ACC112 (cell line): ENCODE data around the gene BTD.

Experiments used
- H2AFZ ChIP-seq: fragments of 200-600 bp; sonication (generic); one replicate; pipeline ENCODE4 v1.6.0; 2017; ENCODE audit warnings: antibody characterized with exemption, low read length; ENCODE audit not compliant: unreplicated experiment
- H3K27ac ChIP-seq: fragments of 200-600 bp; sonication (generic); 2 replicates; pipeline ENCODE4 v1.5.1; 2014; ENCODE audit warnings: low read depth, mild to moderate bottlenecking, antibody characterized with exemption, low read length, moderate library complexity
- H3K27me3 ChIP-seq: fragments of 200-600 bp; sonication (generic); 2 replicates; pipeline ENCODE4 v1.6.1; 2014; ENCODE audit warnings: mild to moderate bottlenecking, antibody characterized with exemption, low read length, moderate library complexity, mixed read lengths; ENCODE audit not compliant: insufficient read depth
- H3K36me3 ChIP-seq: fragments of 200-600 bp; sonication (generic); 2 replicates; pipeline ENCODE4 v1.6.1; 2016; ENCODE audit warnings: mild to moderate bottlenecking, antibody characterized with exemption, low read length, moderate library complexity, mixed read lengths; ENCODE audit not compliant: insufficient read depth
- H3K4me1 ChIP-seq: fragments of 200-600 bp; sonication (generic); one replicate; pipeline ENCODE4 v1.6.1; 2016; ENCODE audit warnings: low read length, mixed read lengths; ENCODE audit not compliant: insufficient read depth, unreplicated experiment, control insufficient read depth
- H3K4me3 ChIP-seq: fragments of 200-600 bp; sonication (generic); 2 replicates; pipeline ENCODE4 v1.5.1; 2014; ENCODE audit warnings: mild to moderate bottlenecking, low read depth, low read length
- H3K79me2 ChIP-seq: fragments of 200-600 bp; sonication (generic); one replicate; pipeline ENCODE4 v1.6.0; 2016; ENCODE audit warnings: low read length; ENCODE audit not compliant: control insufficient read depth, unreplicated experiment, insufficient read depth

Gene BTD

DNA sequence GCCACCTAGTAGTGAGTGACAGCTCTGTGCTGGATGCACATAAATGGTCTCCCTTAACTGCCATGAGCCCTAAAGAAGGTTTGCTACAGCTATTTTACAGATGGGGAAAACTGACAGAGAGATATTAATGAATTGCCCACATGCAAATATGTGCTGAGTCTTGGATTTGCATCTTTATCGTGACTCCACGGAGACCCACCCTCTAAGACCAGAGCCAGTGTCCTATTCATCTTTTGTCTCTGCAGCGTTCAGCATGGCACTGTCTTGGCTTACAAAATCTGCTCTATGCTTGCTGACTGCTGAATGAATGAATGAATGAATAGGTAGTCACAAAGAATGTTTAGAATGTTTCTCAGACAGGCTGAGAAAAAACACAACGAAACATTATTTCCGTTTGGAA is 48.3 kb downstream of the BTD start:
- Histone ChIP-seq H2AFZ (no peak overlapping the region), H3K36me3 (no peaks in the 10 kb centered on the region), H3K4me3 (no peak overlapping the region), H3K4me1 (peaks cover 36% of the 10 kb centered on the region), H3K79me2 (no peaks in the 10 kb centered on the region), H3K27me3 (no peaks in the 10 kb centered on the region), H3K27ac (no peak overlapping the region)

DNA sequence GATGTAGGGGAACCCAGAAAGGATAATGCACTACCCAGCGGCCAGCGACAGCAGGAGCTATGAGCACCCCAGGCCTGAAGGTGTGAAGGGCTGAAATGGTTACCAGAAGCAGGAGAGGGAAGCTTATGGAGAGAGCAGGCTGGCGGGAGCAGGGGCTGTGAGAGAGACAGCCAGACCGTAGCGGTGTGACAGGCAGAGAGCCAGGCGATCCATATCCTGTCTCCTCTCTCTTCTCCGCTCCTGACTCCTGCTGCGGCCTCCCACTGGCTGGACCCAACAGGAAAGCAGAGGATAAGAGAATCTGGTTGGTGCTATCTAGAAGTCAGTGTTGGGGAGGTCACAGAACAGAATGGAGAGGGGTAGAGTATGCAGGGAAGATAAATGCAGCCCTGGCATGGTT is 49.9 kb downstream of the BTD start:
- H3K27ac ChIP-seq = no peak overlapping the region
- no peaks in the 10 kb centered on the region for H3K79me2 ChIP-seq
- no peak overlapping the region for H2AFZ ChIP-seq
- no peaks in the 10 kb centered on the region for H3K36me3 ChIP-seq
- no peak overlapping the region for H3K4me3 ChIP-seq
- H3K27me3 ChIP-seq = no peaks in the 10 kb centered on the region
- peaks cover 24% of the 10 kb centered on the region for H3K4me1 ChIP-seq

DNA sequence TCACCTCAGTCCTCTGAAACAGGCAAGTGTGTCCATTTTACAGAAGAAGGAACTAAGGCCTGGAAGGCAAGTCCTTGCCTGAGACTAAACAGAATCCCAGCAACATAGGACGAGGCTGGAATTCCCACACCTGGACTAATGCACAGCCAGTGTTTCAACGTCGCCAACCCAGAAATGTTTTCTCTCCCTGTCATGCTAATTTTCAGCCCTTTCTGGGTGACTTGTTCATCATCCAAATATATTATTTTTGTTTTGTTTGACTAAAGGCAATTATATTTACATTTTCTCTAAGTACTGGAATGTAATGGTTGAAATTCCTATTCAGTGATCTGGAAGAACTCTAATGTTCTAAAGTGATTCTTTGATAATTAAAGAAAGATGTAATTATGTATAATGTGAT is 51.8 kb downstream of the BTD start:
- Histone ChIP-seq H3K36me3 (no peaks in the 10 kb centered on the region), H3K4me3 (no peak overlapping the region), H3K79me2 (no peaks in the 10 kb centered on the region), H3K27me3 (no peaks in the 10 kb centered on the region), H2AFZ (no peak overlapping the region), H3K27ac (no peak overlapping the region), H3K4me1 (peaks cover 8% of the 10 kb centered on the region)

DNA sequence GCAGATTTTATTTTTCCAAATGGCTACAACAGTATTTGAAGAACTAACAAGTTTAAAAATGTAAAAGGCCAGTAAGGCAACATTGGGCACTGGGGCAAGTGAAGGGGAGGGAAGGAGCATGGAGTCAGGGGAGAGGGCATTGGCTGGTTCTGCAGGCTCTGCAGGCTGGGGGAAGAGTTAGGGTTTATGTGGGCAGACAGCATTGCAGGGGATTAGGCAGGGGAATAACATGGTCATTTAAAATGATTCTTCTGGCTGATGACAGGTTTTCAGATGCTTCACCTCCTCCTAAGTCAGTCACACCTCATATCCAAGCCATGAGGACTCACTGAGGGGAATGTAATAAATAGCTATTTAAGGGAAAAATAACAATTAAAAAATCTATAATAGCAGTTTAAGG is 52.6 kb downstream of the BTD start:
- Histone ChIP-seq H3K36me3 (no peaks in the 10 kb centered on the region), H3K4me1 (no peaks in the 10 kb centered on the region), H3K79me2 (no peaks in the 10 kb centered on the region), H2AFZ (no peak overlapping the region), H3K27me3 (no peaks in the 10 kb centered on the region), H3K27ac (no peak overlapping the region), H3K4me3 (no peak overlapping the region)

DNA sequence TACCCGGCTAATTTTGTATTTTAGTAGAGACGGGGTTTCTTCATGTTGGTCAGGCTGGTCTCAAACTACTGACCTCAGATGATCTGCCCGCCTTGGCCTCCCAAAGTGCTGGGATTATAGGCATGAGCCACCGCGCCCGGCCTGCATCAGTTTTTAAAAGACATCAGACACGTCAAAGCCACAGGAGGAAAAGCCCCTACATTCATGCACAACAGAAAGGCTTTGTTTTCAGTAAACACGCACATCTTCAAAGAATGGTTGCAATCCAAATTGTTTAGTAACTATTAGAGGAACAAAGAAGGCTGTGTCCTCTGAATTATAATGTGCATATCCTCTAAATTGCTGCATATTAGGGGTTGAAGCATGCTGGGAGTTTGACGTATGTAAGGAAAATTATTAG is 53.3 kb downstream of the BTD start:
- Histone ChIP-seq H3K4me1 (no peaks in the 10 kb centered on the region), H3K36me3 (no peaks in the 10 kb centered on the region), H3K79me2 (no peaks in the 10 kb centered on the region), H3K4me3 (no peak overlapping the region), H3K27ac (no peak overlapping the region), H2AFZ (no peak overlapping the region), H3K27me3 (no peaks in the 10 kb centered on the region)

DNA sequence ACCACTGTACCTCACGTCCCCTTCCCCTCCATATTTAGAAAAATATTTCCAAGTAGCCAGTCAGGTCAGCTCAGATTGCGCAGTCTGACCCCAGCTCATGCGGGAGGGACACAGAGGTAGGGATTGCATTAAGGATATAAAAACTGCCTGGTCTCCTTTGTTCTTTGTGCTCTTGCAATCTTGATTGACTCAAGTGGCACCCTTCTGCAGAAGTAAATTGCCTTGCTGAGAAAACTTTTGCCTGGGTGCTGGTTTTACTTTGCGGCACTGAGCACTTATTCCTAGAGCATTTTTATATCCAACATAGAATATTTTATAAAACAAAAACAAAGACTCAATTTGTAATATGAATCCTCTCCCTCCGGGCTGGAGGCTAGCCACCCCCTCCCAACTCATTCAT is 54.8 kb downstream of the BTD start:
- Histone ChIP-seq H3K4me3 (no peak overlapping the region), H3K4me1 (no peaks in the 10 kb centered on the region), H2AFZ (no peak overlapping the region), H3K79me2 (no peaks in the 10 kb centered on the region), H3K27me3 (no peaks in the 10 kb centered on the region), H3K27ac (no peak overlapping the region), H3K36me3 (no peaks in the 10 kb centered on the region)

DNA sequence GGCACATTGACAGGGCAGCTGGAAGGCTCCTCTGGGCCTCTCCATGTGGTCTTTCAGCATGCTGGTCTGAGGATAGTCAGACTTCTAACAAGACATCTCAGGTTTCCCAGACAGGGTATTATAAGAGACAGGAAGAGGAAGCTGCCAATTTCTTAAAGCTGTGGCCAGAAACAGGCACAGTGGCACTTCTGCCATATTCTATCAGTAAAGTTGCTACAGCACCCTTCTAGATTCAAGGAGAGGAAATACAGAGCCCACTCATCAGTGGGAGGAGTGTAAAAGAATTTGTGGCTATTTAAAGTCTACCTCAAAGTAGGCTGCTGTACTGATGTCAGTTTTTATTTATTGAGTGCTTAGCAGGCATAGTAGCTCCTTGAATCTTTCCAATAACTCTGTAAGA is 55.5 kb downstream of the BTD start:
- H3K4me1 ChIP-seq = no peaks in the 10 kb centered on the region
- no peaks in the 10 kb centered on the region for H3K27me3 ChIP-seq
- H3K4me3 ChIP-seq = no peak overlapping the region
- no peak overlapping the region for H3K27ac ChIP-seq
- H3K79me2 ChIP-seq = no peaks in the 10 kb centered on the region
- H2AFZ ChIP-seq = no peak overlapping the region
- H3K36me3 ChIP-seq = no peaks in the 10 kb centered on the region

DNA sequence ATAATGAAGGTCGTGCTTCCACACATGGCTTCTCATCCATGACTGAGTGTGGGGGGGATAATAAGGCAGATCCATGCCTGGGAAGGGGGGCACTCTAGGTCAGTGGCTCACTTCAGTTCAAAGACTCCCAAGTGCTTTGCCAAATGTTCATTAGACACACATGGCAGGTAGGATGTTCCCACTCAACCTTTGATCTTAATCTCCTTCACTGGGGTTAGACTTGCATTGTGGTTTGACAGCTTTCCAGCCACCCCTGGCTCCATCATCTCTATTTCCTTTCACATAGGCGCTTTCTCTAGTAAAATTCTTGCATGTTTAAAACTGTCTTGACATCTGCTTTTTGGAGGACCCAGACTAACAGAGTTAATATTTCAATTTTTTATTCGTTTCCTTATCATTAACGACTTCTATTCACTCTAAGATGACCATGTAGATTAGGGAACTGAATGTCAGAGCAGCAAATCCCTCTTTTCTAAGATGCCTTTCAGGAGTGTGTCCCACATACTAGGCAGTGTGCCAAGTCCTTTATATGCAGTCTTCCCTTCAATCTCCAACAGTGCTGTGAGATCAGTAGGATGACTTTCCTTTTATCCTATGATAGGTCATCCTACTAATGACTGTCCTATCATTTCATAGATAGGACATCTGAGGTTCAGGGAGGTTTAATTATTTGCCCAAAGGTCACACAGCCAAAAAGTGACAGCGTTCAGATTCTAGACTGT is 57.9 kb downstream of the BTD start:
- H3K79me2 ChIP-seq = no peaks in the 10 kb centered on the region
- no peaks in the 10 kb centered on the region for H3K36me3 ChIP-seq
- no peaks in the 10 kb centered on the region for H3K4me1 ChIP-seq
- H3K4me3 ChIP-seq = no peak overlapping the region
- no peaks in the 10 kb centered on the region for H3K27me3 ChIP-seq
- no peak overlapping the region for H2AFZ ChIP-seq
- no peak overlapping the region for H3K27ac ChIP-seq

DNA sequence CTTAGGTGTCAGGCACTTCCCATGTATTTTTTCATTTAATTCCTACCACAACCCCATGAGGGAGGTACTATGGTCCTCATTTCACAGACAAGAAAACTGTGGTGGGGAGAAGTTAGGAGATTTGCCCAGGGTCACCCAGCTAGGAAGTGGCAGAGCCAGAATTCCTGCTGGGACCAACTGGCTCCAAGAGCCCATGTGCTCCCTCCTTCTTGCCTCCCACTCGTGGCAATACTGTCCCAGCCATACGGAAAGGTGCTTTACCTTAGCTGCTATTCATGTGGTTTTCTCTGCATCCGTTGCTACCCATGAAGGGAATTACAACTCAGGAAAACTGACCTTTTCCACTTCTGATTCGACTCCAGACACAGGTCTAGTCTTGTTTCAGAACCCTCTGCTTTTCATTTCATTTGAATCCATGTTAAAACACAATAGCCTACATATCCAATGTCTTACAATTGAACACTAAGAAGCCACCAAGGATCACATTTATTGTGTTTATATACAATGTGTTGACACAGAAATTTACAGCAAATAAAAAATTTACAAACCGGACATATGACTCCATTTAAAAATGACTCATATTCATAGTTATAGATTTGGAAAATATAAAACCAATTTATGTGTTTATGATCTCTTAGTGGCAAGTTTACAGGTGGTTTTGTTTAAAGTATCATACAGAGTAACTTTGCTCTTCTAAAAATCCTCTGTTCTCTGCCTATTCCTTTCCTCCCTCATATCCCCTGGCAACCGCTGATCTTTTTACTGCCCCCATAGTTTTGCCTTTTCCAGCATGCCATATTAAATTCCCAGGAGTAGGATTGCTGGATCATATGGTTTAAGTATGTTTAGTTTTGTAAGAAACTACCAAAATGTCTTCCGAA is 58.8 kb downstream of the BTD start:
- H3K27me3 ChIP-seq = no peaks in the 10 kb centered on the region
- no peak overlapping the region for H2AFZ ChIP-seq
- no peaks in the 10 kb centered on the region for H3K36me3 ChIP-seq
- no peak overlapping the region for H3K4me3 ChIP-seq
- no peak overlapping the region for H3K27ac ChIP-seq
- H3K4me1 ChIP-seq = no peaks in the 10 kb centered on the region
- H3K79me2 ChIP-seq = no peaks in the 10 kb centered on the region

DNA sequence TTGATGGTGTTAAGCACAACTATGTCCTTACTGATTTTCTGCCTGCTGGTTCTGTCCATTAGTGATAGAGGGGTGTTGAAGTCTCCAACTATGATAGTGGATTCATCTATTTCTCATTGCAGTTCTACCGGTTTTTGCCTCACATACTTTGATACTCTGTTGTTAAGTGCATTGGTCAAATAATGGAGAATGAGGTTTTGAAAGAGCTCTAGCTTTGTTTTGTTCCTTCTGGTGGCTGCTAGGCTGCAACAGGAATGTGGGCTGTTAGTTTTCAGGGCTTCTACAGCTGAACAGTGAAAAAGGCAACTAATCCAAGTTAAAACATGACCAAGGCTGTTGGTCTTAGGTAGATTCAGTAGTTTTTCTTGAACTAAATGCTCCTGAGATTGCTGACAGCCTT is 62.6 kb downstream of the BTD start:
- H3K4me1 ChIP-seq = no peaks in the 10 kb centered on the region
- H3K27ac ChIP-seq = no peak overlapping the region
- H3K27me3 ChIP-seq = no peaks in the 10 kb centered on the region
- peaks cover 27% of the 10 kb centered on the region for H3K36me3 ChIP-seq
- H3K4me3 ChIP-seq = no peak overlapping the region
- no peaks in the 10 kb centered on the region for H3K79me2 ChIP-seq
- no peak overlapping the region for H2AFZ ChIP-seq
